ENCODE measurements around the gene ADAMTS18. TPM values are rescaled to one million over a fixed set of nuclear protein-coding genes. Genes with fewer than 3 reads are reported as not detected.
"Not testable (repeated sequence)": the region's sequence is repeated elsewhere in the genome, so short reads cannot be mapped to it uniquely, and the experiment has no call there.

Gene ADAMTS18
- total and polyA plus RNA-seq, 8 donors = 0.55 to 7.0 TPM; not detected in 6

DNA sequence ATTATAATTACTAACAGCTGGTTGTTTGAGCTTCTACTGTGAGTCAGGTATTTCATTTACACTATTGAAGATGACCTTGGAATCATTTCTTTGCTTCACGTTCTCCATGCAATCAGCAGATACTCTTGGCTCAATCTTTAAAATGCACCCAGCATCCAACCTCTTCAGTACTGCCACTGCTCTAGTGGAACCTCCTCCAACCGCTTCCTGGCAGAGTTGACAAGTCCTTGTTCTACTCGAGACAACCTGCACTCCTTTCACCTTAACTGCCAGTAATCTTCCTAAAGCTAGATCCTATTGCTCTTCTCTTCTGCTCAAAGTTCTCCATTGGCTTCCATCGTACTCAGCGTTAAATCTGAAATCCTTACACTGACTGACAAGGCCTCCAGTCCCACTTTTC is 149.2 kb downstream of the ADAMTS18 start:
- no peaks in the 10 kb centered on the region for H3K36me3 ChIP-seq
- no peak for DNase-seq
- no peaks in the 10 kb centered on the region for H3K4me1 ChIP-seq
- H3K4me3 ChIP-seq = no peak overlapping the region
- H3K27me3 ChIP-seq = peaks cover 0 to 46% (median 10%) of the 10 kb centered on the region in 3 donors
- WGBS, 5 donors = 80 to 85% (median 84%) methylated on average over 5 of the region's 5 CpGs
- TF ChIP-seq POLR2AphosphoS5 (IDR thresholded peaks at IDR 0.05) (no peak), CTCF (IDR thresholded peaks at IDR 0.05) (no peak), POLR2A (IDR thresholded peaks at IDR 0.05) (no peak), EP300 (IDR thresholded peaks at IDR 0.05) (no peak)
- intact Hi-C loops (cut with DNase I; ENCODE audit: low total_unique reads) = no loop called here
- H3K27ac ChIP-seq = no peak overlapping the region
- no peaks in the 10 kb centered on the region for H3K9me3 ChIP-seq

GRCh38 chr16:77282345-77282744 is 152.5 kb downstream of the ADAMTS18 start:
- no peak for DNase-seq
- H3K27me3 ChIP-seq = peaks cover 0 to 15% (median 0%) of the 10 kb centered on the region in 3 donors
- WGBS, 5 donors = 54 to 82% (median 79%) methylated on average over 2 of the region's 2 CpGs
- TF ChIP-seq CTCF (IDR thresholded peaks at IDR 0.05) = no peak
- TF ChIP-seq POLR2A (IDR thresholded peaks at IDR 0.05) = no peak
- TF ChIP-seq POLR2AphosphoS5 (IDR thresholded peaks at IDR 0.05) = no peak
- TF ChIP-seq EP300 (IDR thresholded peaks at IDR 0.05) = no peak
- H3K27ac ChIP-seq = no peak overlapping the region
- H3K36me3 ChIP-seq = no peaks in the 10 kb centered on the region
- intact Hi-C loops (cut with DNase I; ENCODE audit: low total_unique reads) = no loop called here
- no peak overlapping the region for H3K4me3 ChIP-seq
- H3K9me3 ChIP-seq = no peaks in the 10 kb centered on the region
- H3K4me1 ChIP-seq = no peaks in the 10 kb centered on the region

DNA sequence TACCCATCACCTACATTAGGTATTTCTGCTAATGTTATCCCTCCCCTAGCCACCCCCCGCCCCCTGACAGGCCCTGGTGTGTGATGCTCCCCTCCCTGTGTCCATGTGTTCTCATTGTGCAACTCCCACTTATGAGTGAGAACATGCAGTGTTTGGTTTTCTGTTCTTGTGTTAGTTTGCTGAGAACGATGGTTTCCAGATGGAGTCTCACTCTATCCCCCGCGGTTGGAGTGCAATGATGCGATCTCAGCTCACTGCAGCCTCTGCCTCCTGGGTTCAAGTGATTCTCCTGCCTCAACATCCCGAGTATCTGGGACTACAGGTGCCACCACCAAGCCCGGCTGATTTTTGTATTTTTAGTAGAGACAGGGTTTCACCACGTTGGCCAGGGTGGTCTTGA is 155.5 kb downstream of the ADAMTS18 start:
- H3K4me3 ChIP-seq; H3K27me3 ChIP-seq; H3K27ac ChIP-seq; DNase-seq; H3K9me3 ChIP-seq; H3K4me1 ChIP-seq; H3K36me3 ChIP-seq; intact Hi-C loops (cut with DNase I; ENCODE audit: low total_unique reads): not testable (repeated sequence)
- 56 to 72% (median 67%) methylated on average over 8 of the region's 8 CpGs for WGBS, 5 donors

- intact Hi-C loops (cut with DNase I; ENCODE audit: low total_unique reads) = no loop called here
- H3K4me1 ChIP-seq = no peaks in the 10 kb centered on the region
- H3K36me3 ChIP-seq = no peaks in the 10 kb centered on the region
- no peak overlapping the region for H3K4me3 ChIP-seq
- peaks cover 0 to 3% (median 0%) of the 10 kb centered on the region in 3 donors for H3K27me3 ChIP-seq
- no peak overlapping the region for H3K27ac ChIP-seq
- WGBS, 5 donors = 75 to 94% (median 91%) methylated on average over 2 of the region's 2 CpGs
- H3K9me3 ChIP-seq = no peaks in the 10 kb centered on the region
- TF ChIP-seq POLR2AphosphoS5 (IDR thresholded peaks at IDR 0.05) (no peak), POLR2A (IDR thresholded peaks at IDR 0.05) (no peak)
- no peak for DNase-seq
Observed at GRCh38 chr16:77277571-77277970, 157.3 kb downstream of the ADAMTS18 start.

DNA sequence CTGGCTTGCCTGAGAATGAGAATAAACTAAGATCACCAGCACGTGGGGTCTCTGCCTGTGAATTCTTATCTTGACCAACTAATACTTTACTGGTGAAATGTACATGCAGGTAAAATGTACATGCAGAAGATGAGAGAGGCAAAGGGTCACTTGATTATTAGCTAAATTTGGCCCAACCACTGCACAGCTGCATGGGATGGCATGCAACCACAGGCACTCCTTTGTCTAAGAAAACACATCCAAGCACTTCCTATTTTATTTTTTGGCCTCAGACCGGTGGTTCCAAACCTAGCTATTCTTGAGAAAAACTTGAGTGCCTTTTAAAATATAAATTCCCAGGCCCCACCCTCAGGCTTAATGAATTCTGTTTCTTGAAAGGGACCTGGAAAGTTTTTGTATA is 157.7 kb downstream of the ADAMTS18 start:
- H3K4me1 ChIP-seq = no peaks in the 10 kb centered on the region
- no peaks in the 10 kb centered on the region for H3K36me3 ChIP-seq
- H3K27me3 ChIP-seq = peaks cover 0 to 3% (median 0%) of the 10 kb centered on the region in 3 donors
- intact Hi-C loops (cut with DNase I; ENCODE audit: low total_unique reads) = no loop called here
- no peak for DNase-seq
- H3K27ac ChIP-seq = no peak overlapping the region
- TF ChIP-seq EP300 (IDR thresholded peaks at IDR 0.05) (no peak), CTCF (IDR thresholded peaks at IDR 0.05) (no peak), POLR2AphosphoS5 (IDR thresholded peaks at IDR 0.05) (no peak), POLR2A (IDR thresholded peaks at IDR 0.05) (no peak)
- H3K4me3 ChIP-seq = no peak overlapping the region
- no peaks in the 10 kb centered on the region for H3K9me3 ChIP-seq
- 33 to 73% (median 68%) methylated on average over 2 of the region's 2 CpGs for whole genome bisulfite sequencing, 5 donors

Data from stomach (tissue), 9 donors.